GM18505 (cell line): ENCODE data around the gene GCH1.

ENCODE experiments used
- ATAC-seq: cut with Tn5 transposase; IDR thresholded peaks from one replicate; pipeline ENCODE4 v1.9.1; 2021; ENCODE audit not compliant: unreplicated experiment
- POLR2A ChIP-seq: IDR thresholded peaks from 4 replicates; pipeline ENCODE4 v1.6.1; 2011; ENCODE audit warnings: borderline replicate concordance; ENCODE audit not compliant: insufficient read depth, insufficient read length; ENCODE audit errors: extremely low read depth

Gene GCH1

DNA sequence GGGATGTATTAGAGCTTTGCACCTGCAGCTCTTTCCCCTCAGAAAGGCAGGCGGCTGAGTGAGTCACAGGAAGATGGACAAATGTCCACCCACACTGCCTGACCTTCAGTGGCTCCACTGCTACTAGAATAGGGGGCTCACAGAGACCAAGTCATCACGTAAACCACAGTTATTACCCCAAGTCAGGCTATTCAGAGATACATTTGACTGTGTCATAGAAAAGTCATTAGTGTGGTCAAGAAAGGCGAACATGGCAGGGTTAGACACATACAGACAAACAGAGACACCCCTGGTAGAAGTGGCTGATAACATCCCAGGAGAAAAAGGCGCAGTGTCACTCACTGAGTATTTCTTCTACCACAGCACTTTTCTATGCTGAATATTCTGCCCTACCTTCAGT is 36.0 kb downstream of the GCH1 start:
- TF ChIP-seq POLR2A = no peak
- no peak for ATAC-seq

DNA sequence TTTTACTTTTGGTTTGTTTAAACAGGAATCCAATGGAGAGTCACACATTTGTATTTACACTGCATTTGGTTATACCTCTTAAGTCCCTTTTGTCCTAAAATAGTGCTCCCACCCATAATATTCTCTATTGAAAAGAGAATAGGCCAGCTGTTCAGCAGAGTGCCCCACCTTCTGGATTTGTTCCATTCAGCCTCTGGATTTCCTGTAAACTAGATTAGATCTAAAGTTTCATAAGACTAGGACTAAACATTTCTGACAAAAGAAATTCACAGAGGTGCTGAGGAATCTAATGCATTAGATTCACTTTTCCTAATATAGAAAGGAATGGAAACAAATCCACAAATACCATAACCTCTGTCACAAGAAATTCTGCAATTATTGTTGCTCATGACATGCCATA is 38.1 kb downstream of the GCH1 start:
- ATAC-seq = no peak
- no peak for TF ChIP-seq POLR2A

DNA sequence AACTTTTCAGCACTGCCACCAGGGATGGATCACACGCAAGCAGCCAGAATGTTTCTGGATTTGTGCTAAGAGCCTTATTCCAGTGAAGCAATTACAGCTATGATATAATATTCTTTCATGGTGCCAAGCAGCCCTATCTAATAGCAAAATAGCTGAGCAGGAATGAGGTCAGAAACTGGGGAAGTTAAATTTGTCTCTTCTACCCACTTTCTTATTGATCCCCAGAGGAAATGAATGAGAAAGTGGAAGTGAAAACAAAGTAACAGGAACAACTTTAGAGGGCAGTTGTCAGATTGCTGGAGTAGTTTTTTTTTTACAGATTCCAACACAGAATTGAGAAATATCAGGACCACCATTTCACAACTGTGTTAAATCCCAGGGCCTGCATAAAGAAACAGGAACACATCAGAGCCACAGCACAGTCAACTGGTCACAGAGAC is 44.8 kb downstream of the GCH1 start:
- peak; percentile 66 for ATAC-seq
- TF ChIP-seq POLR2A = no peak

DNA sequence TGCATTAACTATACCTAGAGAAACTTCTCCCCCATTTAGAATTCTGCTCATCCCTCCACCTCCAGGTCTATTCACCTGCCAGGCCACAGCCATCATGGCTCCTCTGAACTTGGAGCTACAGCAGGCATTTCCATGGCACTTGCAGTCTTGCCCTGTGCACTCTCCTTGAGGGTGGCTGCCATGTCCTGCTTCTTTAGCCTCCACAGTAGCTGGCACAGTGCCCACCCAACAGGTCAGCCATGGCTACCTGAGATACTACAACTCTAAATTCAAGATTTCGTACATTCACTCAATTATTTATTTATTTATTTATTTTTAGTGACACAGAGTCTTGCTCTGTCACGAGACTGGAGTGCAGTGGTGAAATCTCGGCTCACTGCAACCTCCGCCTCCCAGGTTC is 46.5 kb downstream of the GCH1 start:
- ATAC-seq = no peak
- TF ChIP-seq POLR2A = no peak

DNA sequence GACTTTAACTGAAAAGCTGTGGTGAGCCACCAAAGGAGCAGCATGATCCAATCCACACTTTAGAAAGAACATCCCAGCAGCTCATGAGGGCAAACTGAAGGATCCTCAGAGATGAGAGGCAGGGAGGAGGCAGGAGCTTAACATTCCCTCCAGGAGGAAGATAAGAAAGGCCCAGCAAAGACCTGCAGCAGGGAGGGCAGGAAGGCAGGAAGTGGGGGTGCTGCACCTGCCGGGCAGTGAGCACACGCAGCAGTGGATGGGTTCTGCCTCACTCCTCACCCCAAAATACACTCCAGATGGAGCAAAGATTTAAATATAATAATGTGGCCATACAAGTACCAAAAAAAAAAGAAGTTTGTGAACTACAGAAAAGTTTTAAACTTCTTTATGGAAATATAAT is 48.4 kb downstream of the GCH1 start:
- no peak for ATAC-seq
- TF ChIP-seq POLR2A = no peak

DNA sequence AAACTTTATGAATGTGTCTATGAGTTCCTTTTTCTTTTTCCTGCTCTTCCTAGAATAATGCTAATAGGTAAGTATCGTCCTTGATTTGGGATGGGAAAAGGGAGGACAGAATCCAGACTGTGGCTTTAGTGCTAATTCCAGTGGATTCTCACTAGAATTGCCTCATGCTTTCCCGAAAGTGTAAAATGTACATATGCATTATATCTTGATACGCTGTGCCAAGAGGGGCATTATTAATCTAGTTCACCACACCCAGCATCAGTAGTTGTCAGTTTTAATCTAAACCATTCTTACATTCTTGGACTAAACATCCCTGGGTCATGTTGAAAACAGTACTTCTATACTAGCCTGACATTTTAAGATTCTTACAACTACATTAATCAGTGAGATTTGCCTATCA is 49.3 kb downstream of the GCH1 start:
- no peak for TF ChIP-seq POLR2A
- ATAC-seq = no peak

DNA sequence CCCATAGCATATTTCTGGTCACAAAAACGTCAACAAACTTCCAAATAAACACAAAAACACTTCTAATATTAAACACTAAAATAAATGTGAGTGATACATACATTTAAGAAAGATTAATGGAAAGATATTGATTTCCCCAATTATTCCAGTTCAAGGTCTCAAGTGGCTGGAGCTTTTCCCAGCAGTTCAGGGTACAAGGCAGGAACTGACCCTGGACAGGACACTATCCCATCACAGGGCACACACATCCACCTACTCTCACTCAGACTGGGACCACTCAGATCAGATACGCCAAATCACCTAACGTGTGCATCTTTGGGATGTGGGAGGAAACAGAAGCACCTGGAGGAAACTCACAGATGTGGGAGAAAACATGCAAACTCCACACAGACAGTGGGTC is 50.4 kb downstream of the GCH1 start:
- TF ChIP-seq POLR2A = no peak
- ATAC-seq = no peak

DNA sequence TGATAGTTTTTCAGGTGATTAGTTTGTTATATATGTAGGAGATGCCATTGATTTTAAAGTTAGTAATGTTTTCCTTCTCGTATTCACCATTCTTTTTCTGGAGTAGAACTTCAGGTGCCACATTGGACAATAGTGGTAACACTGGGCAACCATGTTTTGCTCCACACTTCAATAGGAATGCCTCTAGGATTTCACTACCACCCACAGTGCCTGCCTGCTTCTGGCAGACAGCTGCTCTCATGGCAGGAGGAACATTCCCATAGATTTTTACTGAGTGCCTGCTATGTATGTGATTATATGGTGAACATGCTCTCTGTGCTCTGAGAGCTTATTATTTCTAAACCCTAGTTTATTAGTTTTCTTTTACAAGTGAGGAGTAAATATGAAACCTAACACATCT is 53.7 kb downstream of the GCH1 start:
- no peak for TF ChIP-seq POLR2A
- no peak for ATAC-seq

DNA sequence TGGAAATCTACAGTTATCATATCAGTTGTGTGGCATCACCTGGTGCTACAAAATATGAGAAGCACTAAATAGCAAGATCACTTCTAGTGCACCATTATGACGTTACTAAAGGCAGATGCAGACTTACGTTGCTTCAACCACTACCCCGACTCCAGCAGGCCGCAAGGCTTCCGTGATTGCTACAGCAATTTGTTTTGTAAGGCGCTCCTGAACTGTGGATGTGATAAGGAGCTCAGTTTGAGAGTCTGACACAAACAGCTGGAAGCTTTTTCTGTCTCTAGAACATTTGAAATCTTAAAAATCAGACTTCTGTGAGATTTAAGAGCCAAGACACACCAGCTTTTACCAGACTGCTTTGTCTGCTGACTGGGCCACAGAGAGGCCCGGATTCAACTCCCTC is 57.0 kb downstream of the GCH1 start:
- no peak for ATAC-seq
- no peak for TF ChIP-seq POLR2A

DNA sequence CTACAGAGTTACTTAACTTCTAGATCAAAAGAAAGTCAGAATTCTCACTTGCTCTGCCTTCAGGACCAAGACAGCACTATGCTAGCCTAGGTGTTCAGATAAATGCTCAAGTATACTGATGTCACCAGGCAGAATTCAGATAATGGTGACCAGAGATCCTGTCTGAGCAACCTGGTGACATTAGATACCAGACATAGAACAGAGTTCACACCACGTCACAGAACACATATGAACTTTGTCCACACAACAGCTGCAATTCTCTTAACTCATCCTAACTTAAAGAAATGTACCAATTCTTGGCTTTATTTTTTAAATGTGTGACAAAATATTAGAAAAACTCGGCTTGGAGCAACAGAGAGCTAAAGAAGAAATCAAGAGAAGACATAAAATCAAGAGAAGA is 58.1 kb downstream of the GCH1 start:
- ATAC-seq = no peak
- no peak for TF ChIP-seq POLR2A

DNA sequence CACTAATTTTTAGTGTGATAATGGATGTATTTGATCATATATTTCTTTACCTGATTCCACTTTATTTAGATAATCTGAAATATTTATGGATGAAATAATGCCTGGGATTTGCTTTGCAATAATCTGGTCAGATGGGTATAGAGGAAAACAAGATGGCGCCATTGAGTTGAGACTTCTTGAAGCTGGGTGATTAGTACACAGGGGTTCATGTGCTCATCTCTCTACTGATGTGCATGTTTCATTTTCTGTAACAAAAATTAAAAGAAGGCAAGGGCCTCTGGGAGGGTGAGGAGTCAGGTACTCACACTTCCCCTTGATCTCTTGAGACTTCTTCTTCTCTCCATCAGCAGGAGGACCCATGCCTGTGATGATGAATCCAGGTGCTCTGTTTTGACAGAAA is 61.8 kb downstream of the GCH1 start:
- TF ChIP-seq POLR2A = no peak
- no peak for ATAC-seq

DNA sequence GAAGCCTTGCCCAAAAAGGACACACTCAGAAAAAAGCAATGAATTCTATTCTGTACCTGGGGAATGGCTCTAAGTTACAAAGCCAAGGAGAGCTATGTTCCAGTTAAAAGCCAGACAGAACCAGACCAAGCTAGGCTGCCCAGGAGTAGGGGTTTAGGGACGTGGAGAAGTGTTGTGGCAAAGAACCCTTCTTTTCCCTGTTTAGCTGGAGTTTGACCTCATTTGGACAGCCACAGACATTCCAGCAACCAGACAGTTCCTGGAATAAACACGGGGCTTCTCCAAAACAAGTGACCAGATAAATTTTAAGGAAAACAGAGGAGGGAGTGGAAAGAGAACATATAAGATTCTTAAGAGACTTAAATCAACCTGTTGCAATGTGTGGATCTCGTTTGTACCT is 62.3 kb downstream of the GCH1 start:
- no peak for TF ChIP-seq POLR2A
- ATAC-seq = no peak

DNA sequence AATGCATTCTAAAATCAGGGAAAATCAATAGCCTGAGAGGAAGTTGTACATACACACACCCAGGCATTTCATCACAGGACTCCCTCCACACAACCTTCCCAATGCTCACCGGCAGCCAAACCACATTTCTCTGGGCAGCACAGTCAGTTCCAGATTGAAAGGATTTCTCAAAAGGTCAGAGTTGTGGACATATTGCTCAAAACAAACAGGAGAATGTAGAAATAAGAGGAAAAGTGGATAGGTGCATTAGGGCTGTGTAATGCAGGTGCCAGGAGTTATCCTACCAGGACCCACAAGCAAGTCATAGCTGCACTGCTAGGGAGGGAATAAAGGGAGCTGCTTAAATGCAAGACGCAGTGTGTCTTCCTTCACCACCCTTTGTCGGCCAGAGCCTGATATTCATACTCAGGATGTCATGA is 62.9 kb downstream of the GCH1 start:
- no peak for ATAC-seq
- TF ChIP-seq POLR2A = no peak

DNA sequence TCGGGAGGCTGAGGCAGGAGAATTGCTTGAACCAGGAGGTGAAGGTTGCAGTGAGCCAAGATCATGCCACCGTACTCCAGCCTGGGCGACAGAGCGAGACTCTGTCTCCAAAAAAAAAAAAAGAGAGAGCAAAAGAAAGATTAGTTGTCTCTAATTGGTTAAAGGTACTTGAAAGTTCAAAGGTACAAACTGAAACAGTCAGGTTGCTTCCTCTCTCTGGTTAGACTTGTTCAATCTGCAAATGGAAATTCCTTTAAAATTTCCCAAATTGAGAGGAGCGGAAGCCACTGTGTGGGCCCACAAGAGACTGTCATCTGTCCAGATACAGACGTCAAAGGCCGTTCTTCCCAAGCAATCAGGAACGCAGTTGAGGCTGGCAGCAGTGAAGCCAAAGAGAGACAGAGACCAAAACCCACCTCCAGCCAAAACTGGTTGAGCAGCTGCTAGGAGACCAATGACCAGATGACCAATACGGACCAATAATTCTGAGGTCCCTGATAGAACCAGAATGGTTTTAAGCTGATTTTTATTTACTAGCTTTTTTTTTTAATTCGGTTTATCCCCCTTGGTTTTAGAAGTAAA is 63.6 kb downstream of the GCH1 start:
- no peak for TF ChIP-seq POLR2A
- ATAC-seq = no peak

DNA sequence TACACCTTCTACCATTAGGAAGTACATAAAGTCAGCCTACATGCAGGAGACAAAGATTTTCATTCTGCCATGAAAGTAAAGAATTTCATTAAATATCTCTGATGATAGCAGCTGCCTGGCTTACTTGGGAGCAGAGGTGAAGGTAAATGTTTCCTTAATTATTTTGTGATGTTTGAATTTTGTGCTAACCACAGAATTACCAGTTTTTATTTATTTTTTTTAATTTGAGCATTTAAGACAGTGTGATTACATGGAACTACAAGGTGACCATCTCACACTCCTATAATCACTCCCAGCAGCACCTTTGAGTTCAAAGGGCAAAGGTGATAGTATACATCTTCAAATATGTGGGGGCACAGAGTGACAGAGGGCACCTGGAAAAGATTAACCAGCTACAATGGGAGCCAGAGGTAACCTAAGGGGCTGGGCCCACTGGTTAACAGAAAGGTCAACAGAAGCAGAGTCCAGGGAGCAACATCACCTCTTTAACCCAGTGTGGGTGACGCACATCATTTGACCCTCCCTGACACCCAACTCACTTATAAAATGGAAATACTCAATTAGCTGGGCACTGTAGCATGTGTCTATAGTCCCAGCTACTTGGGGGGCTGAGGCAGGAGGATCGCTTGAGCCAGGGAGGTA is 65.0 kb downstream of the GCH1 start:
- TF ChIP-seq POLR2A = no peak
- no peak for ATAC-seq

DNA sequence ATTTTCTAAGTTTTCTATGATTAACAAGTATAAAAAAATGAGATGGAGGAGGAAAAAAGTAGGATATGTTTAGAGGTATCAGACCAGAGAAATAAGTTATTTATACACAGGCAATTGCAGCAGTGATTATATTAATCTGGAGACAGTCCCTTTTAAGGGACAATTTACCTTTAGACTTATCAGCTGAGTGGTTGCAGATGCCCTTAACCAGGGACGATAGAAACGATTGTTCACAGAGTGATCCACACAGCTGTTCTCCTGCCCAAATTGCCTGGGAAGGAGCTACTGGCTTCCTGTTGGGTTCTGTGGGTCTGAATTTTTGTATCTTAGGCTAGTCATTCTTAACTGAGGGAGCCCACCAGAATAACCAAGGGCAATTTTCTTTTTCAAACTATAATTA is 66.4 kb downstream of the GCH1 start:
- no peak for ATAC-seq

DNA sequence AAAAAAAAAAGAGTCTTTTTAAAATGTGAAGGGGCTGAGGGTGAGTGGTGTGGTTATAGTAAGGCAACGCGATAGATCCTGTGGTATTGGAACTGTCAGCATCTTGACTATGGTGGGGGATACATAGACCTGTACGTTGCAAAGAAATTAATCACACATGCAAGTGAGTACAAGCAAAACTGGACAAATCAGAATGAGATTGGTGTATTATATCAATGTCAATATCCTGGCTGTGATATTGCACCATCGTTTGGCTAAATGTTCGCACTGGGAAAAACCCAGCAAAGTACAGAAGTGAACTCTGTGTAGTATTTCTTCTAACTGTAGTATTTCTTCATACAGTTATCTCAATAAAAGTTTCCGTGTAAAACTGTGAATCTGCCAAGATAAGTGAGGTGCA is 67.9 kb downstream of the GCH1 start:
- TF ChIP-seq POLR2A = no peak
- ATAC-seq = no peak

More for the DNA sequence above, 66.4 kb downstream of the GCH1 start:
- no peak for TF ChIP-seq POLR2A
